Brain pericyte (primary cell): ENCODE data around the gene H2AZ2.
"Not testable (repeated sequence)": the region's sequence is repeated elsewhere in the genome, so short reads cannot be mapped to it uniquely, and the experiment has no call there.

Experiments used
- DNase-seq: peaks from one replicate; pipeline ENCODE4 v3.0.0-alpha.2; 2012; ENCODE audit warnings: low read depth, low spot score

The H2AZ2 gene

DNA sequence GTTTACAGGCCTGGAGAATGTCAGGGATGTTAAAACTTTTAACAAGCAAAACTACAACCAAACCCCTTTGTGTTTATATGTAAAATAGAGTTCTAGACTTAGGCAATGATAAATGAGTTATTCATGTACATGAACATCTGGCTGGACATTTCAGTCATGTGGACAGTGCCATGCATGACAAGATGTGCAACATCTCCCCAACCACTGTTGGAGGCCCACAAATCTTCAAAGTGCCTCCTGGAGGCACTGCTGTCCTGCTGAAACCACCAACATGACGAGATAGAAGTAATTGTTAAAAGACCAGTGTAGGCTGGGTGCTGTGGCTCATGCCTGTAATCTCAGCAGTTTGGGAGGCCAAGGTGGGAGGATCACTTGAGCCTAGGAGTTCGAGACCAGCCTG, 33.0 kb downstream of the H2AZ2 start:
- DNase-seq: no peak

DNA sequence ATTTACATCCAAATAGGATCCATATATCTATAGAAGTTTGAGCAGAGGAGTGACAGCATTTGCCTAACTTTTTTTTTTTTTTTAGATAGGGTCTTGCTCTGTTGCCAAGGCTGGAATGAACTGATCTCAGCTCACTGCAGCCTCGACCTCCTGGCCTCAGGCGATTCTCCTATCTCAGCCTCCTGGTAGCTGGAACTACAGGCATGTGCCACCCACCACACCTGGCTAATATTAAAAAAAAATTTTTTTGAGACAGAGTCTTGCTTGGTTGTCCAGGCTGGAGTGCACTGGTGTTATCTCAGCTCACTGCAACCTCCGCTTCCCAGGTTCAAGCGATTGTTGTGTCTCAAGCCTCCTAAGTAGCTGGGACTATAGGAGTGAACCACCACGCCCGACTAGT, 36.3 kb downstream of the H2AZ2 start:
- DNase-seq: no peak

DNA sequence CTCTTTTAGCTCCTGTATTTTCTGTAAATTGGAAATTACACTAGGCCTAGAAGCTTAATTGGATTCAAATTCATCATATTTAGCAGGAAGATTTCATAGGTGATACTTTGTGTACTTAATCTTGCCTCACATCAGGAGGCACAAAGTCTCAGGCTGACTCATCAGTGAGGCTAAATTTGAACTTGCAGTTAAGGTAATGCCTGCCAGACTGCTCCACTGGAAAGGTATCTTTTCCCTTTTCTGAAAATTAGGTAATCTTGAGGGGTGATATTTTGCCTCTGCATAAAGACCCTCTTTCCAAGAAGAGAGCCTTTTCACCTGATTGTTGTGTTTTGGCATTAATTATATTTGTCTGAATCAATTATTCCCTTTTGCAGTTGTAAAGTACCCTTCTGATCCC, 36.8 kb downstream of the H2AZ2 start:
- no peak for DNase-seq

DNA sequence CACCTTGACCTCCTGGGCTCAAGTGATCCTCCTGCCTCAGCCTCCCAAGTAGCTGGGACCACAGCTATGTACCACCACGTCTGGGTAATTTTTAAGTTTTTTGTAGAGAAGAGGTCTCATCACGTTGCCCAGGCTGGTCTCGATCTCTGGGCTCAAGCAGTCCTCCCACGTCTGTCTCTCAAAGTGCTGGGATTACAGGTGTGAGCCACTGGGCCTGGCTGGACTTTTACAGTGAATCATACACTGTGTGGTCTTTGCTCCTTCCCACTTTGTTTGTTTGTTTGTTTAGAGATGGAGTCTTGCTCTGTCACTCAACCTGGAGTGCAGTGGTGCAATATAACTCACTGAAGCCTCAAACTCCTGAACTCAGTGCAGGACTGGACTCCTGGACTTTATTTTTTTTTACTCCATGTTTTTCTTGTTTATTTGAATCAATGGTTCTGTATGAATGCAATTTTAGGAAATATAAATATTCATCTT, 38.9 kb downstream of the H2AZ2 start:
- DNase-seq: no peak

DNA sequence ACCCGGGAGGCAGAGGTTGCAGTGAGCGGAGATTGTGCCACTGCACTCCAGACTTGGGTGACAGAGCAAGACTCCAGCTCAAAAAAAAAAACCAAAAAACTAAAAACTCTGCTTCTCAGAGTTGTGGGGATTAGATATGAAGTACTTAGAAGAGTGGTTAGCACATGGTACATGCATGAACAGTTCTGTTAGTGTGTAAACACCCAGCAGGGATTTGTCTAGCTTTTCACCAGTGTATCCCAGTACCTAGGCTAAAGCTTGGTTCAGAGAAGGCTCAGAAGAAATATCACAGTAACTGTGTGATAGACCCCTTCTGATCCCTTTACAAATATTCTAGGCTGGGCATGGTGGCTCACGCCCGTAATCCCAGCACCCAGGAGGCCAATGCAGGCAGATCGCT, 41.9 kb downstream of the H2AZ2 start:
- DNase-seq: no peak

GRCh38 chr7:44803828-44804519, 43.9 kb downstream of the H2AZ2 start:
- DNase-seq: not testable (repeated sequence)

DNA sequence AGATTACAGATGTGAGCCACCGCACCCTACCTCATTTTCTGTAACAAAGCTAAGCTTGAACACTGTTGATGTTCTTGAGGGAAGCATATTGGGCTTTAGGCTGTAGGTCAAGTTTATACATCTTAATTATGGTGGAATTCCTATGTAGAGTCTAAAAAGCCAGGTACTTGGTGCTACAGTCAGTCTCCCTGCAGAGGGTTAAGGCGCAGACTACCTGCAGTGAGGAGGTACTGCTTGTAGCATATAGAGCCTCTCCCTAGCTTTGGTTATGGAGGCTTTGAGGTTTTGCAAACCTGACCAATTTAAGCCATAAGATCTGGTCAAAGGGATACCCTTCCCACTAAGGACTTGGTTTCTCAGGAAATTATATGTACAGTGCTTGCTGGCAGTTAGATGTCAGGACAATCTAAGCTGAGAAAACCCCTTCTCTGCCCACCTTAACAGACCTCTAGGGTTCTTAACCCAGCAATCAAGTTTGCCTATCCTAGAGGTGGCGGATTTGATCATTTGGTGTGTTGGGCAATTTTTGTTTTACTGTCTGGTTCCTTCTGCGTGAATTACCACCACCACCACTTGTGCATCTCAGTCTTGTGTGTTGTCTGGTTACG, 45.4 kb downstream of the H2AZ2 start:
- DNase-seq: no peak

DNA sequence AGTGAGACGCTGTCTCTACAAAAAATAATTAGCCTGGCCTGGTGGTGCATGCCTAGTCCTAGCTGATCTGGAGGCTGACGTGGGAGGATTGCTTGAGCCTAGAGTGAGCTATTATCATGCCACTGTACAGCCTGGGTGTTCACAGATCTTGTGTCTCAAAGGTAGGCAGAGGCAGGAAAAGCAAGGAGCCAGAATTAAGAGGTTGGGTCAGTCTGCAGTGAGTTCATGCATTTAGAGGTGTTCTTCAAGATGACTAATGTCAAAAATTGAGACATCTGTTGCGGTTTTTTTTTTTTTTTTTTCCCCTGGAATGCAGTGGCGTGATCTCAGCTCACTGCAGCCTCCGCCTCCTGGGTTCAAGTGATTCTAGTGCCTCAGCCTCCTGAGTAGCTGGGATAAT, 46.0 kb downstream of the H2AZ2 start:
- DNase-seq: no peak

DNA sequence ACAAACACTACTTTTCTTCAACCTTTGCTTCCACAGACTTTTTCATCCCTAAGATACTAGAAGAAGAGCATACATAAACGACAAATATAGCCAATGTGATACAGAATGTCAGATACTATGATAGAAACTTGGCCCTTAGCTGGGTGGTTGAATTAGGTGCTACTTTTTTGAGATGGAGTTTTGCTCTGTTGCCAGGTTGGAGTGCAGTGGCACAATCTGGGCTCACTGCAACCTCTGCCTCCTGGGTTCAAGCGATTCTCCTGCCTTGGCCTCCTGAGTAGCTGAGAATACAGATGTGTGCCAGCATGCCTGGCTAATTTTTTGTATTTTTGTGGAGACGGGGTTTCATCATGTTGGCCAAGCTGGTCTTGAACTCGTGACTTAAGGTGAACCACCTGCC, 47.9 kb downstream of the H2AZ2 start:
- DNase-seq: no peak

DNA sequence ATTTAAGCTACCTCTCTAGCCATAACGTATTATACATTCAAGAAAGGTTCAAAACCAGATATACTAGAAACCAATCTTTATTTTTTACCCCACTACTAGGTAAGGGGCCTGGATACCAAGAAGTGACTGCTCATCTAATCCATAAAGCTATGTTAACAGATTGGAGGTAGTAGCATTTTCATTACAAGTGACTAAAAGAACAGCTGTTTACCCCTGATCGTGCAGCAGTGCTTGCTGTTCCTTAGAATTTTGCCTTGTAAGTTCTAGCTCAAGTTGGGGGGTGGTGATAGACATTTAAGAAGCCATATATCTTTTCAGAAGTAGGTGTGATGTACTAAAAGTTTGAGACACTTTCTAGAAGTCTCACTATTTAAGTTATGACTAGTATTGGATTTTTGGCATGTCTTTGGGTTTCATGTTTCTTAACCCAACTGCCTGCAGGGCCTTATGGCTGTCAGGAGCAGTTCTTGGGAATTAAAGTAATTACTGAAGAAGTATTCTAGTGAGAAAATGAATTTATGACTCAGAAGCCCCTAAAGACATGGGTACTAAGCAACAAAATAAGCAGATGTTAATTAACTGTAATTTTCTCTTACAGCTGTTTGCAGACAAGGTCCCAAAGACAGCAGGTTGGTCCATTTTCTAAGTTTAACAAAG, 49.1 kb downstream of the H2AZ2 start:
- DNase-seq: no peak

DNA sequence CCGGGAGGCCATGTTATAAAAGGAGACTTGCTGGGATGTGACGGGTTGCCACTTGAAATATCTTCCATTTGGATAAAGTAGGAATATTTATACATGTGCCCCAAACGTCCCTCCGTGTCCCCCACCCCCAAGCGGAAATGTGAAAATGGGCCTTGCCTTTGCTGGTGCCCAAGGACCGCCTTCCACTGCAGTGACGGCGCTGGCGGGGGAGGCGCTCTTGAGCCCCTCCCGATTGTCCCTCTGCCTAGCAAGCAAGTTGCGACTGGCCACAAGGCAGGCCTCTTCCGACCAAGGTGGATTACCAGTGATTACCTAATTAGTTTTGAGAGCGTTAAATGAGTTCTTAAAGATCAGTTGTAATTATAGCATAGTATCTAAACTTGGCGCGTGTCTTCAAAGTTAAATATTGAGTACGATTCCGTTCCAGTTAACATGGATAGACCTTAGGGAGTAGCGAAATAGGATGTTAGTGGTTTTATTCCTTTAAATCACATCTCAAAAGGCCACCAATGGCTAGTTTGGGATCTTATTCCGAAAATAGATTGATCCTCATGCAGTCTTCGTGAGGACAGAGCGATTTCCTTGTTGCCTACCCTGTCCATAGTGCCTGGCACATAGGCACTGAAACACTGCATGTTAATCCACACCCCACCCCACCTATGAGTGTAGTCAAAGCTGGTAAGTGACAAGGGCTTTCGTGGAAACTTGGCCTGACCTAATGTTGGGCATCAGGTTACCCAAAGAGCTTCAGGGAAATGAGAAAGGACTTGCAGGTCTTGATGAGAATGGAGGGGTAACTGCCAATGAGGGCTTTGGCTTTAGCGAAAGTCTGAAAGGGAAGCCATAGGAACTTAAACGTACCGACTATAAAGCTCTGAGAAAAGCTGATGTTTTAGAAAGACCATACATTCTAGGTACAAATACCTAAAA, 50.3 kb downstream of the H2AZ2 start:
- DNase-seq: peak; percentile 41

DNA sequence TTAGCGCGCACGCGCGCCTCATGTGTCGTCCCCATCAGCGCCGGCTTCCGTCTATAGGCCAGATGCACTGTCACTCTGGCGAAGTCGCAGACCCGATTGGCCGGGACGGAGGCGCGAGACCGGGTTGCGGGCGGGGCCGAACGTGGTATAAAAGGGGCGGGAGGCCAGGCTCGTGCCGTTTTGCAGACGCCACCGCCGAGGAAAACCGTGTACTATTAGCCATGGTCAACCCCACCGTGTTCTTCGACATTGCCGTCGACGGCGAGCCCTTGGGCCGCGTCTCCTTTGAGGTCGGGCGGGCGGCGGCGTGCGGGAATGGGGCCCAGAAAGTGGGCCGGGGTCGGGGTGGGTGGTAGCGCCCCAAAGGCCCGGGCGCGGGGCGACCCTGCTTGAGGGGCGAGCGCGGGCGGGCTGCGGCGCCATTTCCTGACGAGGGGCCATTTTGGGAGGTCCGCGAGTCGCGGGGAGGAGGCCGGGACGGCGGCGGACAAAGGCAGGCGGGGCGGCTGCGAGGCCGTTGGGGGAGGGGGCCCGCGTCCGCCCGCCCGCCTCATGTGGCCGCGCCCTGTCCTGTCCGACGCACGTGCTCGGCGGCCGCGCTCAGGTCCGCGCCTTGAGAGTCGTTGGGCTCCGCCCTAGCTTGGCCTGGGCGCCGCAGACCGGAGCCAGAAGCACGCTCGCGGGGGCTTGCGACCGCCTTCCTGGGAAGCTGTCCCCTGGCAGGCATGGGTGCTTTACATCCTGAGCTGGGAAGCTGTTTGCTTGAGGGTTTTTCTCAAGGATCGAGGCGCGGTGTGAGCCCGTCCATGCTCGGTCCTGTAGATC, 51.2 kb downstream of the H2AZ2 start, which contains the start of gene PPIA:
Gene PPIA, plus strand, starts transcription at position 178 of the 825 bp plus-strand sequence. Its CDS starts 44 bp downstream, at position 222.
- DNase-seq: peak; percentile 89

DNA sequence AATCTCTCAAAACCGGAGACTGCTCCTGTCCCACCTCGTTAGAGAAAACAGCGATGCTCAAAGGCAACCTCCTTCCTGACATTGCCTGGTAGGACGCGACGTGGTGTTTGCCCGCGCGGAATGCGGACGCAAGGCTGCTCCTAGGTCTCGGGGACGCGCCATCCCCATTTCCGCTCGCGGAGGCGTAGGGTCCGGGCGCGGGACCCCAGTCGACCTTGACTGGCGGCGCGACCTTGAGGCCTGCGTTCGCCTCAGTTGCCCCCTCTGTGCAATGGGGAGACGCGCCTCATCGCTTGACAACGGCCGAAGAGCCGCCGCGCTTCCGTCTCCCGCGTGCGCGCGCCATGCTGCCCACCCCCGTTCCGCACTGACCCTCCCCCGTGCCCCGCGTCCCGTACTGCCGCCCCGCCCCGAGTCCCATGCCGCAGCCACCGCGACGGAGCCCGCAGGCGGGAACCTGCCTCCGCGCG, 51.8 kb downstream of the H2AZ2 start:
- DNase-seq: no peak

GRCh38 chr7:44794331-44794730, 53.6 kb downstream of the H2AZ2 start:
- DNase-seq: no peak

GRCh38 chr7:44793919-44794318, 54.0 kb downstream of the H2AZ2 start:
- DNase-seq: no peak

- no peak for DNase-seq
These were observed 56.3 kb downstream of the H2AZ2 start for GRCh38 chr7:44791278-44792219.

DNA sequence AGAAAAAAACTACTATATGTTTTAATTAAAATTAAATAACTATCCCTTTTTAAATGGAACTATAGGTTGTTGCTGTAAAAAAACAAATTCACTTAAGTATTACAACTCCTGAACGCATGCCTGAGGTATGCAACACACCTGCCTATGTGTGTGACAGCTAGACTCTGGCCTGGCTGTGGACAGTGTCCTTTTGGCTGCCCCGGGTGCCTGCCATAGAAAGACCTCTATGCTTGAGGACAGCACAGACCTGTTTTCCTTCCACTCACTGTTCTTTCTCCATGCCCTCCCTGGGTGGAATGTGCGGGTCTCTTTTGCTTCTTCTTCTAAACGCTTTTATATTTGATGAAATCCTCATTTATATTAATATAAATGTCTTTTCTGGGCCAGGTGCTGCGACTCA, 57.9 kb downstream of the H2AZ2 start:
- DNase-seq: no peak

- DNase-seq: no peak
These were observed 60.1 kb downstream of the H2AZ2 start for GRCh38 chr7:44787762-44788161.

GRCh38 chr7:44787041-44787440, 60.8 kb downstream of the H2AZ2 start:
- DNase-seq: no peak

- not testable (repeated sequence) for DNase-seq
These were observed 62.7 kb downstream of the H2AZ2 start for GRCh38 chr7:44785218-44785617.
